GM12878 (cell line): ENCODE data around the gene PTPRN2. TPM values are rescaled to one million over a fixed set of nuclear protein-coding genes. Genes with fewer than 3 reads are reported as not detected.

ENCODE experiments used
- ATAC-seq: fragments of 200-7000 bp; cut with Tn5 transposase; 3 replicates; pipeline ENCODE4 v1.9.1; 2020; ENCODE audit warnings: mild to moderate bottlenecking, moderate library complexity
- BruUV-seq: library from RNA; stranded (reverse); fragments of 400-500 nt; replicated peaks from 2 replicates; lab custom pipeline; 2021; lab: Mats Ljungman, UMichigan
- CTCF ChIA-PET: fragments of 300-600 bp; sonication (Branson Sonifier 250); formaldehyde crosslinking; extraction: SDS; loops from one replicate; lab custom pipeline; 2021; ENCODE audit warnings: inconsistent platforms; lab: Yijun Ruan, JAX
- POLR2A ChIA-PET: fragments of 350-600 bp; formaldehyde crosslinking; extraction: SDS; loops from one replicate; lab custom pipeline; 2021; ENCODE audit warnings: inconsistent platforms; lab: Charles Lee
- RAD21 ChIA-PET: fragments of 300-600 bp; sonication (Branson Sonifier 250); formaldehyde crosslinking; loops from one replicate; lab custom pipeline; 2023; ENCODE audit warnings: antibody characterized with exemption; ENCODE audit not compliant: unreplicated experiment; lab: Charles Lee
- SMC1A ChIA-PET: fragments of 300-600 bp; sonication (Branson Sonifier 250); formaldehyde crosslinking; loops from one replicate; lab custom pipeline; 2023; ENCODE audit not compliant: unreplicated experiment, uncharacterized antibody; lab: Charles Lee
- DNase-seq: peaks from one replicate; pipeline ENCODE4 v3.0.0-alpha.2; 2011; ENCODE audit warnings: low read depth, low spot score
- FAIRE-seq: peaks from 3 replicates; lab custom pipeline; 2011; peaks lifted over from hg19 to GRCh38; lab: Jason Lieb, UNC
- H2AFZ ChIP-seq: 2 replicates; pipeline ENCODE4 v1.6.0; 2011; ENCODE audit warnings: low read depth, low read length, control low read depth; ENCODE audit not compliant: control insufficient read depth
- H3K27ac ChIP-seq: 2 replicates; pipeline ENCODE4 v1.5.1; 2011; ENCODE audit warnings: control low read depth; ENCODE audit not compliant: control insufficient read depth, insufficient read depth
- H3K27me3 ChIP-seq, 2 experiments: replicated peaks in 1 of 2; 2 replicates each; pipeline versions ENCODE4 v1.6.0 to v1.6.1; 2011; ENCODE audit warnings: low read length in 1 of 2; ENCODE audit not compliant: control insufficient read depth in 2 of 2, insufficient read depth in 2 of 2
- H3K36me3 ChIP-seq, 2 experiments: 2 replicates each; pipeline ENCODE4 v1.5.1; 2011; ENCODE audit warnings: low read length in 1 of 2; ENCODE audit not compliant: control insufficient read depth in 2 of 2, insufficient read depth in 2 of 2
- H3K4me1 ChIP-seq: 2 replicates; pipeline ENCODE4 v1.6.1; 2011; ENCODE audit warnings: mild to moderate bottlenecking, low read length, moderate library complexity, mixed read lengths; ENCODE audit not compliant: control insufficient read depth, insufficient read depth
- H3K4me2 ChIP-seq: 2 replicates; pipeline ENCODE4 v1.6.0; 2011; ENCODE audit warnings: control low read depth; ENCODE audit not compliant: control insufficient read depth, insufficient read depth
- H3K4me3 ChIP-seq: fragments of 200-600 bp; sonication (generic); 2 replicates; pipeline ENCODE4 v1.5.1; 2016
- H3K79me2 ChIP-seq: 2 replicates; pipeline ENCODE4 v1.6.0; 2011; ENCODE audit warnings: low read length; ENCODE audit not compliant: control insufficient read depth, insufficient read depth
- H3K9ac ChIP-seq: 2 replicates; pipeline ENCODE4 v1.8.0; 2011; ENCODE audit warnings: low read length, control low read depth, mixed read lengths; ENCODE audit not compliant: control insufficient read depth, insufficient read depth
- H3K9me3 ChIP-seq: replicated peaks from 3 replicates; pipeline ENCODE4 v1.5.1; 2011; ENCODE audit warnings: mild to moderate bottlenecking, low read length; ENCODE audit not compliant: control insufficient read depth, insufficient read depth
- H4K20me1 ChIP-seq: 2 replicates; pipeline ENCODE4 v1.6.0; 2011; ENCODE audit not compliant: control insufficient read depth, insufficient read depth
- E2F4 ChIP-seq: IDR thresholded peaks from 2 replicates; pipeline ENCODE4 v1.6.1; 2012; ENCODE audit warnings: low read depth, low read length, improper control_type of control experiment
- NBN ChIP-seq: fragments of 450-650 bp; IDR thresholded peaks from 2 replicates; pipeline ENCODE4 v1.6.1; 2016
- NFXL1 ChIP-seq: fragments of 450-650 bp; IDR thresholded peaks from 2 replicates; pipeline ENCODE4 v1.6.1; 2017; ENCODE audit warnings: antibody characterized with exemption, mild to moderate bottlenecking, borderline replicate concordance
- NR2C1 ChIP-seq: fragments of 450-650 bp; IDR thresholded peaks from 2 replicates; pipeline ENCODE4 v1.6.1; 2017; ENCODE audit warnings: antibody characterized with exemption, mild to moderate bottlenecking, moderate library complexity
- TARDBP ChIP-seq: IDR thresholded peaks from 2 replicates; pipeline ENCODE4 v1.6.1; 2016; ENCODE audit warnings: borderline replicate concordance
- TCF7 ChIP-seq: IDR thresholded peaks from 2 replicates; pipeline ENCODE4 v1.6.1; 2014; ENCODE audit warnings: antibody characterized with exemption, borderline replicate concordance
- YY1 ChIP-seq: IDR thresholded peaks from 2 replicates; pipeline ENCODE4 v1.6.1; 2011; ENCODE audit warnings: low read depth, mild to moderate bottlenecking, low read length
- WGBS: methylation state at CpG from one replicate; pipeline ENCODE4 v1.1.6; 2016; ENCODE audit warnings: low lambda C conversion rate; ENCODE audit not compliant: insufficient replicate concordance, insufficient coverage; ENCODE audit errors: missing lambda C conversion rate; 5-methylcytosine and 5-hydroxymethylcytosine counted together
- in situ Hi-C: fragments of 300-500 bp; cut with MboI; formaldehyde crosslinking; loops from 9 replicates; pipeline ENCODE4 v1.14.3; 2018; ENCODE audit warnings: mixed read lengths
- intact Hi-C: fragments of 100-400 bp; cut with micrococcal nuclease; formaldehyde crosslinking; loops from one replicate; pipeline ENCODE4 v1.14.2; 2022; ENCODE audit not compliant: unreplicated experiment
- polyA plus RNA-seq, 11 experiments: library from polyadenylated mRNA; depleted of rRNA in 4 of 11; unstranded in 6 of 11; stranded (reverse) in 5 of 11; fragments of >200 nt; fragmentation: Nextera tagmentation in 4 of 11; fragmentation: Illumina TruSeq in 1 of 11; extraction: Ambion mirVana in 4 of 11; extraction: Trizol in 1 of 11; gene quantifications; 1 replicate in 1 of 11; 2 replicates in 10 of 11; pipeline versions ENCODE4 v1.2.1 to v1.2.3, GENCODE V29; 2011 to 2016; ENCODE audit warnings: inconsistent platforms in 2 of 11, missing spikeins in 2 of 11, low read depth in 1 of 11
- total RNA-seq, 4 experiments: library from RNA; depleted of rRNA in 3 of 4; stranded (reverse); fragments of >200 nt in 3 of 4; fragmentation: Illumina TruSeq in 1 of 4; extraction: Trizol in 1 of 4; gene quantifications; 2 replicates each; pipeline versions ENCODE4 v1.2.1 to v1.2.3, GENCODE V29; 2013 to 2021

Gene PTPRN2
- total and polyA plus RNA-seq, 10 of the 15 experiments (the other 5 are each of a cell fraction or from before 2014, with no cell fraction given), result 5.4 TPM; not detected in 9

- Histone ChIP-seq H4K20me1 (no peaks in the 10 kb centered on the region), H3K9ac (no peak overlapping the region), H2AFZ (no peak overlapping the region), H3K79me2 (no peaks in the 10 kb centered on the region), H3K4me2 (no peak overlapping the region), H3K27ac (no peak overlapping the region), H3K9me3 (peaks cover 1% of the 10 kb centered on the region; the same call in 2 of the 3 replicates), H3K4me1 (no peaks in the 10 kb centered on the region), H3K36me3 (no peaks in the 10 kb centered on the region), H3K27me3 (no peaks in the 10 kb centered on the region), H3K4me3 (no peak overlapping the region)
- BruUV-seq, result no TSS peak
- in situ Hi-C loops (no loop called here), intact Hi-C loops (no loop called here)
- ChIA-PET POLR2A (no interaction called here), RAD21 (no interaction called here), SMC1A (no interaction called here), CTCF (no interaction called here)
- DNase-seq, result no peak
- no peak for ATAC-seq
- no peak for FAIRE-seq
- 39% methylated on average over 14 of the region's 14 CpGs for whole genome bisulfite sequencing
- TF ChIP-seq NBN (no peak), NFXL1 (no peak)
Observed at GRCh38 chr7:157767506-157768197, 820.0 kb downstream of the PTPRN2 start.

- CTCF ChIA-PET, result no interaction called here
- no peak for FAIRE-seq
Observed at GRCh38 chr7:157766098-157766497, 821.5 kb downstream of the PTPRN2 start.

More at GRCh38 chr7:157766098-157766497, 821.5 kb downstream of the PTPRN2 start:
- Histone ChIP-seq H3K79me2 (no peaks in the 10 kb centered on the region), H3K9me3 (peaks cover 1% of the 10 kb centered on the region; the same call in 2 of the 3 replicates), H3K4me3 (no peak overlapping the region), H3K4me1 (no peaks in the 10 kb centered on the region), H3K27me3 (no peaks in the 10 kb centered on the region), H2AFZ (no peak overlapping the region), H3K4me2 (no peak overlapping the region), H3K9ac (no peak overlapping the region), H3K36me3 (no peaks in the 10 kb centered on the region), H3K27ac (no peak overlapping the region), H4K20me1 (no peaks in the 10 kb centered on the region)
- DNase-seq (no peak), ATAC-seq (no peak)
- TF ChIP-seq TCF7 (no peak), TARDBP (no peak), E2F4 (no peak), YY1 (no peak), NR2C1 (no peak)
- no TSS peak for BruUV-seq
- ChIA-PET SMC1A (no interaction called here), POLR2A (no interaction called here), RAD21 (no interaction called here)
- intact Hi-C loops, result no loop called here
- in situ Hi-C loops, result no loop called here
